Cardiac muscle cell (in vitro differentiated cells and primary cell): ENCODE data around the gene RARB. TPM values are rescaled to one million over a fixed set of nuclear protein-coding genes. Genes with fewer than 3 reads are reported as not detected.

ENCODE experiments used
- DNase-seq, 2 donors: peaks; one replicate each; pipeline versions ENCODE4 v3.0.0 to v3.0.0-alpha.2; 2010 to 2017; ENCODE audit warnings: low read depth in 1 of 2, low spot score in 1 of 2
- H3K27ac ChIP-seq: fragments of 200-600 bp; sonication (generic); 2 replicates; pipeline ENCODE4 v1.5.1; 2016
- H3K27me3 ChIP-seq: fragments of 200-600 bp; sonication (generic); 2 replicates; pipeline ENCODE4 v1.6.0; 2016; ENCODE audit warnings: control low read depth
- H3K36me3 ChIP-seq: fragments of 200-600 bp; sonication (generic); 2 replicates; pipeline ENCODE4 v1.5.1; 2016; ENCODE audit warnings: control low read depth
- H3K4me1 ChIP-seq: fragments of 200-600 bp; sonication (generic); 2 replicates; pipeline ENCODE4 v1.8.1; 2017; ENCODE audit warnings: low read depth, mild to moderate bottlenecking, mixed run types
- H3K4me3 ChIP-seq: fragments of 200-600 bp; sonication (generic); 2 replicates; pipeline ENCODE4 v1.5.1; 2016; ENCODE audit warnings: mild to moderate bottlenecking
- H3K9me3 ChIP-seq: fragments of 200-600 bp; sonication (generic); 2 replicates; pipeline ENCODE4 v1.5.1; 2017; ENCODE audit warnings: low read depth, mild to moderate bottlenecking, control low read depth
- CTCF ChIP-seq: IDR thresholded peaks from 2 replicates; pipeline ENCODE4 v1.5.1; 2012; ENCODE audit warnings: low read depth, mild to moderate bottlenecking, low read length
- polyA plus RNA-seq: library from polyadenylated mRNA; unstranded; fragments of >200 nt; fragmentation: Nextera tagmentation; extraction: Ambion mirVana; gene quantifications from 2 replicates; pipeline ENCODE4 v1.2.1, GENCODE V29; 2016
- total RNA-seq: library from RNA; depleted of rRNA; stranded (reverse); fragments of >200 nt; gene quantifications from 2 replicates; pipeline ENCODE4 v1.2.3, GENCODE V29; 2016

Gene RARB
- total and polyA plus RNA-seq, 2 experiments from 2014 or later, result 22.4 to 27.2 TPM

GRCh38 chr3:25604107-25604805, 176.2 kb downstream of the RARB start:
- no peaks in the 10 kb centered on the region for H3K9me3 ChIP-seq
- H3K4me3 ChIP-seq, result no peak overlapping the region
- peaks cover 49% of the 10 kb centered on the region for H3K36me3 ChIP-seq
- peaks cover 15% of the 10 kb centered on the region for H3K4me1 ChIP-seq
- no peaks in the 10 kb centered on the region for H3K27me3 ChIP-seq
- peak in 1 of 2 donors; percentile 88 for DNase-seq
- TF ChIP-seq CTCF, result no peak
- peak overlapping the region; percentile 76 for H3K27ac ChIP-seq

GRCh38 chr3:25610167-25610566, 182.1 kb downstream of the RARB start:
- H3K9me3 ChIP-seq, result no peaks in the 10 kb centered on the region
- no peak for DNase-seq
- no peak overlapping the region for H3K4me3 ChIP-seq
- H3K27ac ChIP-seq, result no peak overlapping the region
- peaks cover 90% of the 10 kb centered on the region for H3K36me3 ChIP-seq
- no peaks in the 10 kb centered on the region for H3K4me1 ChIP-seq
- no peak for TF ChIP-seq CTCF
- H3K27me3 ChIP-seq, result no peaks in the 10 kb centered on the region

- Histone ChIP-seq H3K9me3 (no peaks in the 10 kb centered on the region), H3K4me3 (no peak overlapping the region), H3K27ac (no peak overlapping the region), H3K36me3 (peaks cover 90% of the 10 kb centered on the region), H3K27me3 (no peaks in the 10 kb centered on the region), H3K4me1 (no peaks in the 10 kb centered on the region)
- no peak for TF ChIP-seq CTCF
- DNase-seq, result no peak
These were observed 182.7 kb downstream of the RARB start for GRCh38 chr3:25610779-25611178.

GRCh38 chr3:25611193-25611592, 183.1 kb downstream of the RARB start:
- DNase-seq, result no peak
- no peak for TF ChIP-seq CTCF
- H3K27ac ChIP-seq, result no peak overlapping the region
- no peaks in the 10 kb centered on the region for H3K9me3 ChIP-seq
- H3K36me3 ChIP-seq, result peaks cover 88% of the 10 kb centered on the region
- no peak overlapping the region for H3K4me3 ChIP-seq
- no peaks in the 10 kb centered on the region for H3K27me3 ChIP-seq
- H3K4me1 ChIP-seq, result no peaks in the 10 kb centered on the region

GRCh38 chr3:25618028-25618427, 190.0 kb downstream of the RARB start:
- H3K27ac ChIP-seq, result no peak overlapping the region
- H3K4me1 ChIP-seq, result no peaks in the 10 kb centered on the region
- H3K36me3 ChIP-seq, result peaks cover 59% of the 10 kb centered on the region
- no peaks in the 10 kb centered on the region for H3K9me3 ChIP-seq
- H3K4me3 ChIP-seq, result no peak overlapping the region
- DNase-seq, result no peak
- H3K27me3 ChIP-seq, result no peaks in the 10 kb centered on the region
- no peak for TF ChIP-seq CTCF
